Measurements from ENCODE around the gene CPN1.

CPN1 gene

GRCh38 chr10:99995269-99995668 is 86.4 kb downstream of the CPN1 start:
- no peak for DNase-seq

GRCh38 chr10:99994801-99995200 is 86.9 kb downstream of the CPN1 start:
- no peak for DNase-seq

GRCh38 chr10:99993701-99994689 is 87.7 kb downstream of the CPN1 start:
- no peak for DNase-seq

Measured in NCI-H1048 (cell line).